Activated T-cell treated with anti-CD3 and anti-CD28 coated beads for 1 hour (primary cell): ENCODE data around the gene MAPK9.

Experiments
- DNase-seq: peaks from one replicate; pipeline ENCODE4 v3.0.0-alpha.2; 2020; ENCODE audit warnings: low read depth

The MAPK9 gene

DNA sequence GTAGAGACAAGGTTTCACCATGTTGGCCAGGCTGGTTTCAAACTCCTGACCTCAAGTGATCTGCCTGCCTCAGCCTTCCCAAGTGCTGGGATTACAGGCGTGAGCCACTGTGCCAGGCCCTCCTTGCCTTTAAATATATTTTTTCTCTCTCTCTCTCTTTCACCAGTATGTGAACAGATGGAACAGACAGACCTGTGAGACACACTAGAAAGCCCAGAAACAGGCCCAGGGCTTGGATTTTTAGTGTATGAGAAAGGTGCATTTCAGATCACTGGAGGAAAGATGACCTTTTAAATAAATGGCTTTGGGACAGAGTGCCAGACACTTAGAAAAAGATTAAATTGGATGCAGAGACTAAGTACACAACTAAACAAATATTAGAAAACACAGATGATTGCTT lies 86.0 kb downstream of the MAPK9 start:
- DNase-seq = no peak

DNA sequence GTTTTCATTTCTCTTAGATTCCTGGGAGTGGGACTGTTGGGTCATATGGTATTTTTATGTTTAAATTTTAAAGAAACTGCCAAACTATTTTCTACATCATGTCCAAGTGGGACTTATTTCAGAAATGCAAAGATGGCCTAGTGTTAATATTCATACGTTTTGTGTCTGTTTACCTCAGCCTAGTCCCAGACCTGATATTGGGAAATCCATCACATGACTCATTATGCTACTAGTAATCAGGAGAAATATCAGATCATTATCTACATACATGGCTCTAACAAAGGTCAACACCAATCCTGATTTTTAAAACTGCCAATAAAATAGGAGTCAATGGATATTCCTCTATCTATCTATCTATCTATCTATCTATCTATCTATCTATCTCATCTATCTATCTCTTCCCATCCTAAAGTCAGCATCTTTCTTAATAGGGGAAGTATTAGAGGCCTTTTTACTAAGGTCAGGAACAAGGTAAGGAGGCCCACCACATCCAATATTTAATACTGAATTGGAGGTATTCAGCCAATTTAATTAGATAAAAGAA lies 87.5 kb downstream of the MAPK9 start:
- no peak for DNase-seq

DNA sequence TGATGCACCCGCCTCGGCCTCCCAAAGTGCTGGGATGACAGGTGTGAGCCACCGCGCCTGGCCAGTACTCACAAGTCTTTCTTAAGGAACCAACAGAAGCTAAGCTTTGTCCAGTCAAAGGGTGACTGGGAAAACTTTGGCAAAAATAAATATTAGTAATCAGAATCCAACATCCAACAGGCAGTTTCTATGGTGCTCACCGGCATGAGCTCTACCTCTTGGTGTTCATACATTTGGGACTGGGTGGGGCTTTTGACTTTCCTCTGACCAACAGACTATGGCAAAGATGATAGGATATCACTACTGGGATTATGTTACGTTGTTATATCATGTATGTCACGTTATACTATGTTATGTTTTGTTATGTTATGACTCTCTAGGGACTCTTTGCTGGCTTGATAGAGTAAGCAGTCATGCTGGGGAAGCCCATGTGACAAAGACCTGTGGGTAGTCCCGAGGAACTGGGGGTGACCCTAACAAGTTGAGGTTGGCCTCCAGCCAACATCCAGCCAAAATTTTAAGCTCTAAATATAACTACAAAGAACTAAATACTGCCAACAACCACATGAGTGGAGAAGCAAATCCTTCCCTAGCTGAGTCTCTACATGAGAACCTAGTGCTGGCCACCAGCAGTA lies 88.8 kb downstream of the MAPK9 start:
- no peak for DNase-seq

DNA sequence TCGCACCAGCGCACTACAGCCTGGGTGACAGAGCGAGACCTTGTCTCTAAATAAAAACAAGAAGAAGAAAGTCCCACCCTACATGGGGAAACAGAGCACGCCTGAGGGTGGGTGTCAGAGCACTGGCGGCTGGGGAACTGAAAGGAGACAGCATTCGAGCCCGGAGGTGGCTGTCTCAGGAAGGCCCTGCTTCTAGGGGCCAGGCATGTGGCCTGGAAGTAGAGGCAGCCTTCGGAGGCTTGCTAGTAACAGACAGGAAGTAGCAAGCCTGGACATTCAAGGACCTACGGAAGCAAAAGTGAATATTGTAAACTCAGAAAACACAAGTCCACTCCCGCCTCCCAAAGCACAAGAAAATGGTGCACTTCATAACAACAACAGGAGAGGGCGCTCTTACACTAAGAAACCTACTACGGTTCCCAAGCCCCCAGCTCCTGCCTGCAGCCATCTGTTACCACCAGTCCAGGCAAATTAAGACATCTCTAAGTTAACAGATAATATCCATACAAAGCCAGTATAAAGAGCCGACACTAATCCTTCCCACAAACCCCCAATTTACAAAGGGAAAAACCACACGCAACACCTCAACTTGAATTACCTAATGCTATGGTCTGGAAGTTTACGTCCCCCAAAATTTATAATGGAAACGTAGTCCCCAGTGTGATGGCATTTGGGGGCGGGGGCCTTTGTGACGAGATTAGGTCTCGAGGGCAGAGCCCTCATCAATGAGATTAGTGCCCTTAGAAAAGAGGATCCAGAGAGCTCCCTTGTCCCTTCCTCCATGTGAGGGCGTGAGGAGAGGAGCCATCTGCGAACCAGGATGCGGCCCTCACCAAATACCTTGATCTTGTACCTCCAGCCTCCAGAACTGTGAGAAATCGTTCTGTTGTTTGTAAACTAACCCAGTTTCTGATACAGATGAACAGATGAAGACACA lies 90.6 kb downstream of the MAPK9 start:
- no peak for DNase-seq

DNA sequence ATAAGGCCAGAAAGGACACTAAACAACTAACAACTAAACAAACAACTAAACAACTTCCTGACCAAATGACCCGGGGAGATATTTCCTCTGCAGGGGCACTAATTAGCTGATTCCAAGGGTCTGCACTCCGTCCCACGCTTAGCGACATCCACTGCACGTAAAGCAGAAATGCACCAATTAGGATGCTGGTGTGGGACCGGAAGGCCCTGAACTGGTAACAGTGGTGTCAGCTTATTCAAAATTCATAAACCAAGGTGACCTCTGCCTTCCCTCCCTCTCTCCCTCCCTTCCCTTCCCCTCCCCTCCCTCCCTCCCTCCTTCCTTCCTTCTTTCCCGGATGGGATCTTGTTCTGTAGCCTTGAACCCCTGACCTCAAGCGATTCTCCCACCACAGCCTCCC lies 92.5 kb downstream of the MAPK9 start:
- DNase-seq = no peak

DNA sequence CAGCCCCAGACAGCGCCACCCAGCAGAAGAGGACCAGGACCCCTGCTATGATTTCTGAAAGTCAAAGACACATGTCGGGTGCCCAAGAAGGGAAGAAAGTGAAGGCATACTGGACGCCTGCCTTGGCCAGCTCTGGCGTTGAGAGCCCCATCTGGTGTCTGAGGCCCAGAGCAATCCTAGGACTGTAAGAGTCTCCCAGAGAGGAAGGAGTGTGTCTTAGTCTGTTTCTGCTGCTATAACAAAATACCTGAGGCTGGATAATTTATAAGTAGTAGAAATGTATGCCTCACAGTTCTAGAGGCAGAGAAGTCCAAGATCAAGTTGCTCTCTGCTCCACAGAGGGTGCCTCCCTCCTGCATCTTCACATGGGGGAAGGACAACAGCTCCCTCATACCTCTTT lies 93.7 kb downstream of the MAPK9 start:
- no peak for DNase-seq

DNA sequence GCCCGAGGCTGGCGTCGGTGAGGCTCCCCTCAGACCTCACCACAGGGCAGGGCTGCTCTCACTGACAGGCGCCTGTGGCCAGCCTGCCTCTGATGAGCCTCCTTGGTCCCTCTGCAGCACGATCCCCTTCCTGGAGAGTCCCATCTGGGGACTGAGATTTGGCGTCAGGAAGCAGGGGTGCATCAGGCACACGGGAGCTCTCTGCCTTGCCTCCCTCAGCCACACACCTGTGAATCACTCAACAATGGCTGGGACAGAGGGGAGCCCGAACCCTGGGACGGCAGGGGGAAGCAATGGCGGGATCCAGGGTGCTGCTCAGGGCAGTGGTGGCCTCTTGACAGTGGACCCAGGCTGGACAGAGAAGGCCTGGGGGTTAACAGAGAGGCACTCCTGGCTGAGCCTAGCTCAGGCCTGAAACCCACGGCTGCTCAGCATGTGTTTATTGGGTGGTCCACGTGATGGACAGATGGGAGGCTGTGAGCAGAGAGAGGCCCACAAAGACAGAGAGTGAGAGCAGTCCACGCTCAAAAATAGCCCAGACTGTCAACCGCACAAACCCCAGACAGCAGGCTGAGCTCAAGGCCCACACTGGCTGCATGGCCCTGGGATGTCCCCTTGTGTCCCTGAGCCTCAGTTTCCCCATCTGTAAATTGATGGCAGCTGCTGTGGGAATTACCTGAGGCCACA lies 94.7 kb downstream of the MAPK9 start:
- DNase-seq = no peak

DNA sequence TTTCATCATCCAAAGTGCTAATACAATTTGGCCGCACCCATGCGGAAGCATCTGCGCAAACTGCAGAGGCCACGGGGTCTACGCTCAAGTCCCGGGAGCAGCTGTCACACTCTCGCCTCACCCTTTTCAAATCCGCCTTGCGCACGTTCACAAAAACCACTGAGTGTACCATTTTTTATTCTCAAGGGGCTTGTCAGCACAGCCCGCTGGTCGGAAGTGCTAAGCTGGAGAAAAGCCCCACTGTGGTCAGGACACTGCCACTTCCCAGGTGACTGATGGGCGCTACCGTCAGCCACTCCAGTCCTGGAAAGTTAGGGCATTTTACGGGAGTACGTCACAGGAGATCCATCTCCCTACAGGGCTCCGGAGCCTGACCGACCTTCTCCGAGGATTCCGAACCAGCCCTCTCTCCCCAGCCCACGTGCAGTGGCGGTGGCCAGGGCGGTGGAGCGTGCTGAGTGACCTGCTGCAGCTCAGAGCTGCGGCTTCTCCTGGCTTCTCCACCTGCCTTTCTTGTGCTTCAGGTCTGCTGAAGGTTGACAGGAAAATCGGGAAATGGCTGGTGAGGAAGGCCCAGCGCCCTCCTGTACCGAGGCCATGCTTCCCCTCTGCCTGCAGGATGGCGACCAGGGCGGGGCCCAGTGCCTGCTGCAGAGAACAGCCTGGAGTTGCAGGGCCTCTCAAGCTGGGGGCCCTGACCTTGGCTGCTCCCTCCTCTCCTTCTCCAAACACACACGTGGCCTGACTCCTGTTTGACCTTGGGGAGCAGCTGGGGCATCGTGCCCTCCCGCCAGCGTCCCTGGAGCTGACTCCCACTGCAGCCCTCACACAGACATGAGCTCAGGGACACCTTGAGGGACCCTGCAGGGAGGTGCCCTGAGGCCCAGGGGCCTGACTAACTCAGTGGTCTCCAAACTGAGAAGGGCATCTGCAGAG lies 97.2 kb downstream of the MAPK9 start:
- no peak for DNase-seq

DNA sequence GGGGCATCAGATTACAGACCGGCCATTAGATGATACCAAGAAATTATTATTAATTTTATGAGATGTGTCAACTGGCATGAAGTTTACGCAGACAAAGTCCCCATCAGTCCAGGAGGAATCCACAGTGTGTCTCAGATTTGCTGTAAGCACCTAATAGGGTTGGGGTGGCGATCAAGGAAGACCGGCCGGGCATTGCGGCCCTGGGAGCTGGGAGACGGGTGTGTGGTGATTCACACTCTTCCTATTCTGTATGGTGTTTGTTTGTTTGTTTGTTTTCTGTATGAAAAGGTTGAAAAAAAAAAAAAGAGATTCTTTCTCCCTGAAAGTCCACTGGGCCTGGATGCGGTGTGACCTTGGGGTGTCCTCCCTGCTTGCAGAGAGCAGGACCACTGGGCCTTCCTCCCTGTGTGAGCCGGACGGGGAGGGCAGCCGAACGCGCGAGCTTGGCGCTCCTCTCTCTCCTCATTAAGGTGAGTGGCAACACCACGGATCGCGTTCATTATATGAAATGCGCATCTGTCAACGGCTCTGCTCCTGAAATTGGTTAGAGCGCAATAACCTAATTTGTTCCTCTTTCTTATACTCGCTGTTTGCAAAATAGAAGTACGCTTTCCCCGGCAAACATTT lies 98.0 kb downstream of the MAPK9 start:
- DNase-seq = no peak

DNA sequence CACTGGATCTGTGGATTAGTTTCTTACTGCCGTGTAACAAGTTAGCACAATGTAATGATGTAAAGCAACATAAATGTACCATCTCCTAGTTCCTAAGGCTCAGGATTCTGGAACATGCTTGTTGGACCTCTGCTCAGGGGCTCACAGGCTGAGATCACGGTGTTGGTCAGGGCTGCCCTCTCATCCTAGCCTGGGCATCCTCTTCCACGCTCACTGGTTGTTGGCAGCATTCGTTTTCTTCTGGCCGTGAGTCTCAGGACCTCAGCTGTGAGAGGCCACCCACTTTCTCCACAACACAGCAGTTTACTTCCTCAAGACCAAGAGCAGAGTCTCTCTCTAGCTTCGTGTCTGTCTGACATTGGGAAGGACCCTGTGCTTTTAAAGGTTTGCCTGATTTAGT lies 100.2 kb downstream of the MAPK9 start:
- no peak for DNase-seq

DNA sequence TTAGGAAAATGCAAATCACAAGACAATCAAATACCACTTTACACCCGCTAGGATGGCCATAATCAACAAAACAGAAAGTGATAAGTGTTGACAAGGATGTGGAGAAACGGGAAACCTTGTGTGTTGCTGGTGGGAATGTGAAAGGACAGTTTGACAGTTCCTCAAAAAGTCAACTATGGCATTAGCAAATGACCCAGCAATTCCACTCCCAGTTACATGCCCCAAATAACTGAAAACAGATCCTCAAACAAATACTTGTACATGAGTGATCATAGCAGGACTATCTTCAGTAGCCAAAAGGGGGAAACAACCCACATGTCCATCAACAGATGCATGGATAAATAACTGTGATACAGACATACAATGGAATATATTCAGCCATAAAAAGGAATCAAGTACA lies 104.1 kb downstream of the MAPK9 start:
- no peak for DNase-seq
